ENCODE data around the gene ZNF268.

- TF ChIP-seq CTCF (IDR thresholded peaks at IDR 0.05; ENCODE audit: borderline replicate concordance, extremely low read depth, low read length, poor library complexity, severe bottlenecking) = no peak
- no peak for TF ChIP-seq EZH2 (IDR thresholded peaks at IDR 0.05; ENCODE audit: borderline replicate concordance, low read depth, low read length, severe bottlenecking)
Measured at GRCh38 chr12:133235401-133236112, 54.3 kb downstream of the ZNF268 start, which contains the start of gene ANHX.

Measured in DND-41 (cell line).